Measurements from ENCODE around the gene APBB2.
"Not testable (repeated sequence)": the region's sequence is repeated elsewhere in the genome, so short reads cannot be mapped to it uniquely, and the experiment has no call there.

DNA sequence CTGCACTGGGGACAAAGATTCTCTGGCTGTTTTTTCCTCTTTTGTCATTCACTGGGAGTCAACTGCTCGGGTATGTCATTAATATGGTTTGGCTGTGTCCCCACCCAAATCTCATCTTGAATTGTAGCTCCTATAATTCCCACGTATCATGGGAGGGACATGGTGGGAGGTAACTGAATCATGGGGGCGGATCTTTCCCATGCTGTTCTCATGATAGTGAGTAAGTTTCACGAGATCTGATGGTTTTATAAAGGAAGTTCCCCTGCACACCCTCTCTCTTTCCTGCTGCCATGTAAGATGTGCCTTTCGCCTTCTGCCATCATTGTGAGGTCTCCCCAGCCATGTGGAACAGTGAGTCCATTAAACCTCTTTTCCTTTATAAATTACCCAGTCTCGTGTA, 294.4 kb downstream of the APBB2 start:
- TF ChIP-seq, protein P1, sequence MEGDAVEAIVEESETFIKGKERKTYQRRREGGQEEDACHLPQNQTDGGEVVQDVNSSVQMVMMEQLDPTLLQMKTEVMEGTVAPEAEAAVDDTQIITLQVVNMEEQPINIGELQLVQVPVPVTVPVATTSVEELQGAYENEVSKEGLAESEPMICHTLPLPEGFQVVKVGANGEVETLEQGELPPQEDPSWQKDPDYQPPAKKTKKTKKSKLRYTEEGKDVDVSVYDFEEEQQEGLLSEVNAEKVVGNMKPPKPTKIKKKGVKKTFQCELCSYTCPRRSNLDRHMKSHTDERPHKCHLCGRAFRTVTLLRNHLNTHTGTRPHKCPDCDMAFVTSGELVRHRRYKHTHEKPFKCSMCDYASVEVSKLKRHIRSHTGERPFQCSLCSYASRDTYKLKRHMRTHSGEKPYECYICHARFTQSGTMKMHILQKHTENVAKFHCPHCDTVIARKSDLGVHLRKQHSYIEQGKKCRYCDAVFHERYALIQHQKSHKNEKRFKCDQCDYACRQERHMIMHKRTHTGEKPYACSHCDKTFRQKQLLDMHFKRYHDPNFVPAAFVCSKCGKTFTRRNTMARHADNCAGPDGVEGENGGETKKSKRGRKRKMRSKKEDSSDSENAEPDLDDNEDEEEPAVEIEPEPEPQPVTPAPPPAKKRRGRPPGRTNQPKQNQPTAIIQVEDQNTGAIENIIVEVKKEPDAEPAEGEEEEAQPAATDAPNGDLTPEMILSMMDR (conservative IDR thresholded peaks at IDR 0.05; ENCODE audit: low read depth, low read length): not testable (repeated sequence)
- TF ChIP-seq MXI1 (IDR thresholded peaks at IDR 0.05; ENCODE audit: borderline replicate concordance, low read depth, low read length); MAZ (IDR thresholded peaks at IDR 0.05; ENCODE audit: borderline replicate concordance, low read depth, low read length); POLR2A (IDR thresholded peaks at IDR 0.05; ENCODE audit: low read depth, low read length); CHD1 (IDR thresholded peaks at IDR 0.05; ENCODE audit: low read depth, low read length); USF2 (IDR thresholded peaks at IDR 0.05; ENCODE audit: low read depth, low read length): not testable (repeated sequence)

All from IMR-90 (cell line).